Activated CD8-positive, alpha-beta memory T cell treated with anti-CD3 and anti-CD28 coated beads for 36 hours (primary cell): ENCODE data around the gene SPRR2A. TPM values are rescaled to one million over a fixed set of nuclear protein-coding genes. Genes with fewer than 3 reads are reported as not detected.
"Not testable (repeated sequence)": the region's sequence is repeated elsewhere in the genome, so short reads cannot be mapped to it uniquely, and the experiment has no call there.

Experiments used
- CTCF ChIA-PET: fragments of 350-600 bp; sonication (Branson Sonifier 250); formaldehyde crosslinking; loops from one replicate; lab custom pipeline; 2021; ENCODE audit warnings: antibody characterized with exemption; lab: Charles Lee
- POLR2A ChIA-PET: fragments of 350-600 bp; sonication (Branson Sonifier 250); formaldehyde crosslinking; loops from one replicate; lab custom pipeline; 2021; ENCODE audit warnings: antibody characterized with exemption; lab: Charles Lee
- total RNA-seq, 2 experiments: library from RNA; stranded (reverse); gene quantifications; one replicate each; pipeline ENCODE4 v1.2.3, GENCODE V29; 2021

The SPRR2A gene
- total RNA-seq, 2 experiments from 2014 or later = not detected

DNA sequence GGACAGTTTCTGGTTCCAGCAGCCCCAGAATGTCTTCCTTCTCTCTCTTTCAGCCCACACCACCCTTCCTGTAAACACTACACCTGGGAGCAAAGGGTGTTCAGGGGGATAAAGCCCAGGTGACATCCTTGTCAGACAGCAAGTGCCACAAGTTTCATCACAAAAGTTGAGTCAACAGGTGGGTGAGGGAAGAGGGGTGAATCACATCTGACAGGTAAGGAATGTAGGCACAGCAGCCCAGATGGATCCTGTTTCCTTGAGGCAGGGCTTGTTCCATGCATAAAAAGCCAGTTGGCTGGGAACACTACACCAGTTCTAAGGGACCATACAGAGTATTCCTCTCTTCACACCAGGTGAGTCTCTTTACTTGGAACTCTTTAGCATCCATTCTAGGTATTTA, 26.4 kb downstream of the SPRR2A start, which contains the start of gene SPRR1B:
Gene SPRR1B, plus strand, starts transcription at position 309 of the 400 bp plus-strand sequence. CDS start 1,143 bp downstream, outside the sequence.
- CTCF ChIA-PET = no interaction called here

DNA sequence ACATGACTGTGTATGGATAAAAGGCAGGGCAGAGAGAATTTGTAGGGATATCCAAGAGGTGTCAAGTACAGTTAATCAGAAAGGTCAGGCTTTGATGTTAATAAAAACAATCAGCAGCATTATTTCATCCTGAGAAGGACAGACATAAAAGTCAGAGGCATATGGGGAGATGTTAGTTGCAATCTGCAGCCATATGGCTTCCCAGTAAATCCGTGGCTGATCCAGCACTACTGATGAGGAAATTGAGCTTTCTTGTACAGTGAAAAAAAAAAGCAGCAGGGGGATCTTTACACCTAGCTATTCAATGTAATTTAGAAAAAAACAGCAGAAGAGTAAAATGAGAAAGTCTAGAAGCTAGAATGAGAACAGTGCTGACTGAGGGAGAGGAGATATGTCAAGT, 28.5 kb downstream of the SPRR2A start:
- ChIA-PET POLR2A (no interaction called here), CTCF (no interaction called here)

More for the DNA sequence above, 26.4 kb downstream of the SPRR2A start, which contains the start of gene SPRR1B:
- POLR2A ChIA-PET = no interaction called here

DNA sequence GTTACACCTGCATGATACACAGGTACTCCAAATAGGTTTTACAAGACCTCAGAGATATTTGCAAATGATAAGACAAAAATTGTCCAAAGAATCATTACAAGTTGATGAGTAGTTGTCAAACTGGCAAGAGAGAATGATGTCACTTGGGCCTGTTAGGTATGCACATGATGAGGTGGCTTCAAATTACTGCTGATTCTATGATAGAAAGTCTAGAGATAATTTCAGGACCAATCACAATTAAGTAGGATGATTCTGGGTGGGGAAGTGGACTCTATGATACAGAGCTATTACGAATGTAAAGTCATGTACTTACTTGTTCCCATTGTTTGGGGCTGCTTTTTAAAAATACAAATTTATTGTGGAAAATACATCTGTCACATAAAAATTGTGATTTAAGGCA, 31.5 kb downstream of the SPRR2A start:
- ChIA-PET CTCF (no interaction called here), POLR2A (no interaction called here)

- POLR2A ChIA-PET = no interaction called here
- CTCF ChIA-PET = no interaction called here
These were observed 32.9 kb downstream of the SPRR2A start for GRCh38 chr1:153024413-153024812.

DNA sequence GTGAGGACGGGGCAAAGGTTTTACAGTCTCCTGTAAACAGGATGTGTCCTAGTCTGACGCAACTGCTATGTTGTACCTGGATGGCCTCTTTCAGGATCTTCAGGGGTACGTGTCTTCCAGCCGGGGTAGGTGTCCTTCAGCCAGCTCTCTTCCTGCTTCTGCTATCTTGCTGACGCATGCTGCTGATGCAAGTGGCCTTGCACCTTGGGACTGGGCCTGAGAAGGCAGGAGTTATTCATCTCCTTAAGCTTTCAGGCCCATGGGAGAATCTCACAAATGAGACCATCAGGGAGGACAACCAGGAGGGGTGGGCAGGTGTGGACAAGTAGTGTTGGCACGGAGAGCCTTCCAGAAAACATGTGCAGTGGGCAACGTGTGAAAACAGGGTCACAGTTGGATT, 34.2 kb downstream of the SPRR2A start:
- ChIA-PET POLR2A (no interaction called here), CTCF (no interaction called here)

GRCh38 chr1:153022340-153022739, 35.0 kb downstream of the SPRR2A start:
- POLR2A ChIA-PET, CTCF ChIA-PET: not testable (repeated sequence)

- POLR2A ChIA-PET, CTCF ChIA-PET: not testable (repeated sequence)
These were observed 35.5 kb downstream of the SPRR2A start for GRCh38 chr1:153021829-153022228.

DNA sequence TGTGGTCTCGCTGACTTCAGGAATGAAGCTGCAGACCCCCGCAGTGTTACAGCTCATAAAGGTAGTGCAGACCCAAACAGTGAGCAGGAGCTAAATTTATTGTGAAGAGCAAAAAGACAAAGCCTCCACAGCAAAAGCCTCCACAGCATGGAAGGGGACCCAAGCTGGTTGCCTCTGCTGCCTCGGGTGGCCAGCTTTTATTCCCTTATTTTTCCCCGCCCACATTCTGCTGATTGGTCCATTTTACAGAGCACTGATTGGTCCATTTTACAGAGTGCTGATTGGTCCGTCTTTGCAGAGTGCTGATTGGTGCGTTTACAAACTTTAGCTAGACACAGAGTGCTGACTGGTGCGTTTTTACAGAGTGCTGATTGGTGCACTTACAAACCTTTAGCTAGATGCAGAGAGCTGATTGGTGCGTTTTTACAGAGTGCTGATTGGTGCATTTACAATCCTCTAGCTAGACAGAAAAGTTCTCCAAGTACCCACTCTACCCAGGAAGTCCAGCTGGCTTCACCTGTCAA, 46.0 kb downstream of the SPRR2A start:
- POLR2A ChIA-PET, CTCF ChIA-PET: not testable (repeated sequence)

Other genes starting within 250 kb of the SPRR2A start
- not detected for gene LCE1B, start 245.5 kb downstream of the SPRR2A start, total RNA-seq
- not detected for gene LCE1A, start 230.0 kb downstream of the SPRR2A start, total RNA-seq
- gene LCE6A, start 214.7 kb downstream of the SPRR2A start, total RNA-seq = not detected
- gene LCE7A, start 197.5 kb downstream of the SPRR2A start, total RNA-seq = not detected
- not detected for gene SMCP, start 179.2 kb downstream of the SPRR2A start, total RNA-seq
- gene IVL, start 149.0 kb downstream of the SPRR2A start, total RNA-seq = not detected
- not detected for gene SPRR5, start 110.3 kb downstream of the SPRR2A start, total RNA-seq
- not detected for gene SPRR4, start 86.9 kb downstream of the SPRR2A start, total RNA-seq
- not detected for gene SPRR1A, start 73.4 kb downstream of the SPRR2A start, total RNA-seq
- gene SPRR3, start 55.8 kb downstream of the SPRR2A start, total RNA-seq = not detected
- gene SPRR1B, start 26.3 kb downstream of the SPRR2A start, total RNA-seq = not detected
- gene SPRR2D, start 16.4 kb downstream of the SPRR2A start, total RNA-seq = not detected
- gene SPRR2B, start 14.1 kb upstream of the SPRR2A start, total RNA-seq = not detected
- gene SPRR2E, start 37.0 kb upstream of the SPRR2A start, total RNA-seq = not detected
- gene SPRR2F, start 56.0 kb upstream of the SPRR2A start, total RNA-seq = not detected
- gene SPRR2G, start 93.4 kb upstream of the SPRR2A start, total RNA-seq = not detected
- gene LELP1, start 145.9 kb upstream of the SPRR2A start, total RNA-seq = not detected
- not detected for gene PRR9, start 160.1 kb upstream of the SPRR2A start, total RNA-seq
- not detected for gene LORICRIN, start 202.2 kb upstream of the SPRR2A start, total RNA-seq